Stomach (tissue), 4 donors: ENCODE data around the gene NME7.

ENCODE experiments used
- EP300 ChIP-seq: sonication (generic); formaldehyde crosslinking; IDR thresholded peaks from one replicate; pipeline ENCODE4 v1.6.1; 2017; ENCODE audit warnings: antibody characterized with exemption
- POLR2A ChIP-seq, 4 donors: fragments of 450-650 bp; IDR thresholded peaks; one replicate each; pipeline ENCODE4 v1.6.1; 2016; ENCODE audit warnings: antibody characterized with exemption in 4 of 4, control low read depth in 2 of 4, mild to moderate bottlenecking in 1 of 4, moderate library complexity in 1 of 4
- POLR2AphosphoS5 ChIP-seq, 3 donors: sonication (generic); formaldehyde crosslinking; IDR thresholded peaks; one replicate each; pipeline ENCODE4 v1.6.1; 2016; ENCODE audit warnings: antibody characterized with exemption in 3 of 3
- TF ChIP-seq, protein P1 (sequence below), 7 experiments: fragments of 450-650 bp in 4 of 7; fragments of 200-600 bp in 3 of 7; sonication (generic) in 3 of 7; IDR thresholded peaks; one replicate each; pipeline ENCODE4 v1.5.1; 2016 to 2019; ENCODE audit warnings: antibody characterized with exemption in 7 of 7, control low read depth in 2 of 7, mild to moderate bottlenecking in 1 of 7

- TF ChIP-seq, protein P1, sequence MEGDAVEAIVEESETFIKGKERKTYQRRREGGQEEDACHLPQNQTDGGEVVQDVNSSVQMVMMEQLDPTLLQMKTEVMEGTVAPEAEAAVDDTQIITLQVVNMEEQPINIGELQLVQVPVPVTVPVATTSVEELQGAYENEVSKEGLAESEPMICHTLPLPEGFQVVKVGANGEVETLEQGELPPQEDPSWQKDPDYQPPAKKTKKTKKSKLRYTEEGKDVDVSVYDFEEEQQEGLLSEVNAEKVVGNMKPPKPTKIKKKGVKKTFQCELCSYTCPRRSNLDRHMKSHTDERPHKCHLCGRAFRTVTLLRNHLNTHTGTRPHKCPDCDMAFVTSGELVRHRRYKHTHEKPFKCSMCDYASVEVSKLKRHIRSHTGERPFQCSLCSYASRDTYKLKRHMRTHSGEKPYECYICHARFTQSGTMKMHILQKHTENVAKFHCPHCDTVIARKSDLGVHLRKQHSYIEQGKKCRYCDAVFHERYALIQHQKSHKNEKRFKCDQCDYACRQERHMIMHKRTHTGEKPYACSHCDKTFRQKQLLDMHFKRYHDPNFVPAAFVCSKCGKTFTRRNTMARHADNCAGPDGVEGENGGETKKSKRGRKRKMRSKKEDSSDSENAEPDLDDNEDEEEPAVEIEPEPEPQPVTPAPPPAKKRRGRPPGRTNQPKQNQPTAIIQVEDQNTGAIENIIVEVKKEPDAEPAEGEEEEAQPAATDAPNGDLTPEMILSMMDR (IDR thresholded peaks at IDR 0.05): no peak
- TF ChIP-seq POLR2A (IDR thresholded peaks at IDR 0.05) (no peak), POLR2AphosphoS5 (IDR thresholded peaks at IDR 0.05) (peak in 1 of 3 donors; percentile 60), EP300 (no peak)
Observed at GRCh38 chr1:169112241-169112640, 255.4 kb downstream of the NME7 start.
